T-helper 1 cell (primary cell): Measurements from ENCODE around the gene PCK2.

ENCODE experiments used
- DNase-seq, 5 donors: peaks; one replicate each; pipeline ENCODE4 v3.0.0-alpha.2; 2012 to 2020

PCK2 gene

DNA sequence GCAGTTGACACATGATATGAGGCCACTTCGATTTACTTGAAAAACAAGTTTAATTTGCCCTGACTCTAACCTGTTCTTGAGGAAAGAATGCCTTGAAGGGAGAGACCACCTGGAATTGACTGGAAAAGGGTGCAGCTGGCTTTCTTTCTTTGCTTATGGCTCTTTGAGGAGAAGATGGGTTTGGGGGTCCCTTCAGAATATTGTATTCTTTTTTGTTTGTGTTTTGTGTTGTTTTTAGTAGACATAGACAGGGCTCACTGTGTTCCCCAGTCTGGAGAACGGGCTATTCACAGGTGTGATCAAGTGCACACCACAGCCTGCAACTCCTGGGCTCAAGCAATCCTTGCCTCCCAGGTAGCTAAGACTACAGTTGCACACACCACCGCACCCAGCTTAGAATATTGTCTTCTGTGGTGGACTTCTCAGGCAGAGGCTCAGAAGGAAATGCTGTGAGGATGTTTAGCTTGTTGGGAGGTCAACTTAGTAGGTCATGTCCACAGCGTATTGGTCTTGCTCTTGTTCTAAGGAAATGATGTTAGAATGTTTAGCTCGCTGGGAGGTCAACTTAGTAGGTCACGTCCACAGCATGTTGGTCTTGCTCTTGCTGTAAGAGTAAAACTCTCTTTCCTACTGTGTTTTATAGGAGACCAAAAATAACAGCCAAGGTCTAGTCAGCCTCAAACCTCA is 22.2 kb downstream of the PCK2 start:
- DNase-seq: no peak

DNA sequence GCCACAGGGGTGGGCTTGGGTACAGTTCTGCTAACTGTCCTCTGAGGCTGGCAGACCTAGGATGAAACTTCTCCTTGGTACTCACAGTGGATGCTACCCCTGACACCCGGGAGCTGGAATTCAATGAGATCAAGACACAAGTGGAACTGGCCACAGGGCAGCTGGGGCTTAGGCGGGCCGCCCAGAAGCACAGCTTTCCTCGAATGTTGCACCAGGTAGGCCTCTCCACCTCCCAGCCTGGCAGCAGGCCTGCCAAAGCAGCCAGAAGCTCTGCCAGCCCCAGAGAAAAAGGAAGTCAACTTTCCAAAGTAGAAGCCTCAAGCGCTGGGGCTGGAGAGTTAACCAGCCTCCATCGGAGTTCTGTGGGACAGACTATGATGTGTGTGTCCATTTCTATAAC is 23.1 kb downstream of the PCK2 start:
- no peak for DNase-seq

DNA sequence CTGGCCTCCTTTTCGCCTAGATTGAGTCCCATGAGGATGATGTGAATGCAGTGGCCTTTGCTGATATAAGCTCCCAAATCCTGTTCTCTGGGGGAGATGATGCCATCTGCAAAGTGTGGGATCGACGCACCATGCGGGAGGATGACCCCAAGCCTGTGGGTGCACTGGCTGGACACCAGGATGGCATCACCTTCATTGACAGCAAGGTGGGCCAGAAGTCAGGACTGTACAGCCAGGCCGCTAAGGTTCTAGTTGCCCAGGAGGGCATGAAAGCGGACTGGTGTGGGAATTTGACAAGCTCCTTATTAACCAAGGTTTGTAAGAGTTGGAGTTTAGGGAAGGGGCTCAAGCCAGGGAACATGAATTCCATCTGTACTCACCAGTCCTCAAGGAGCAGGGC is 25.6 kb downstream of the PCK2 start:
- no peak for DNase-seq

DNA sequence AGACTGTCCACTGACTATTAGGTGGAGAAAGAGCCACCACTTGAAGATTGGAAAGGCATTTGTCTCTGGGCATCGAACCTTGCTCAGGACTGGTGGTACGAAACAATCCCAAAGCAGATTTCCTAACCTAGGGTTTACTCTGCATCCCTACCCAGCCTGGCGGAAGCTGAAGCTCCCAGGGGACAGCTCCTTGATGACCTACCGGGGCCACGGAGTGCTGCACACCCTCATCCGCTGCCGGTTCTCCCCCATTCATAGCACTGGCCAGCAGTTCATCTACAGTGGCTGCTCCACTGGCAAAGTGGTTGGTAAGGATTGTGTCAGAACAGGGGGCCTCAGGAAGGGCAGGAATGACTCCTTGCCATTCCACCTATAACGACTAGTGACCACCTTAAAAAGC is 27.1 kb downstream of the PCK2 start:
- no peak for DNase-seq

DNA sequence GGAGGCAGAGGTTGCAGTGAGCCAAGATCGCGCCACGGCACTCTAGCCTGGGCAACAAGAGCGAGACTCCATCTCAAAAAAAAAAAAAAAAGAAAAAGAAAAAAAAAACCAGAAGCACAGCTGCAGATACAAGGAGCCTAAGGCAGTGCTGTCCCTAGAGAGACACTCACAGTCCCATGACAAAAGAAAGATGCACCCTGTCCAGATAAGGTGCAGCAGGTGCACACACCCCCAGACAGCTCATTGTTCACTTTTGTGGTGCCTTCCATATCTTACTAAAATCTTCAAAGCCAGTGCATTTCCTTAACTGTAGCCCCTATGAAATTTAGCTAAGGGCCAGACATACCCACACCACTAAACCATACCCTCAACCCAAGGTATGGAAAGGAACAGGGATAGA is 28.3 kb downstream of the PCK2 start:
- no peak for DNase-seq

DNA sequence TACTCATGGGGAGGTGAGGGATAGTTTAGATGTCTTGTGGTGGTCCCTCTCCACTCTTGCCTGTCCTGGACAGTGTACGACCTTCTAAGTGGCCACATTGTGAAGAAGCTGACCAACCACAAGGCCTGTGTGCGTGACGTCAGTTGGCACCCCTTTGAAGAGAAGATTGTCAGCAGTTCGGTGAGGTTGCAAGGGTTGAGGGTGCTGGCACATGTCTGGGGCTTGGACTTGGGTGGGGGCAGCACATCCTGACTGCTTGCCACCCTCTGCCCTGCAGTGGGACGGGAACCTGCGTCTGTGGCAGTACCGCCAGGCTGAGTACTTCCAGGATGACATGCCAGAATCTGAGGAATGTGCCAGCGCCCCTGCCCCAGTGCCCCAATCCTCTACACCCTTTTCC is 28.8 kb downstream of the PCK2 start:
- DNase-seq: no peak

DNA sequence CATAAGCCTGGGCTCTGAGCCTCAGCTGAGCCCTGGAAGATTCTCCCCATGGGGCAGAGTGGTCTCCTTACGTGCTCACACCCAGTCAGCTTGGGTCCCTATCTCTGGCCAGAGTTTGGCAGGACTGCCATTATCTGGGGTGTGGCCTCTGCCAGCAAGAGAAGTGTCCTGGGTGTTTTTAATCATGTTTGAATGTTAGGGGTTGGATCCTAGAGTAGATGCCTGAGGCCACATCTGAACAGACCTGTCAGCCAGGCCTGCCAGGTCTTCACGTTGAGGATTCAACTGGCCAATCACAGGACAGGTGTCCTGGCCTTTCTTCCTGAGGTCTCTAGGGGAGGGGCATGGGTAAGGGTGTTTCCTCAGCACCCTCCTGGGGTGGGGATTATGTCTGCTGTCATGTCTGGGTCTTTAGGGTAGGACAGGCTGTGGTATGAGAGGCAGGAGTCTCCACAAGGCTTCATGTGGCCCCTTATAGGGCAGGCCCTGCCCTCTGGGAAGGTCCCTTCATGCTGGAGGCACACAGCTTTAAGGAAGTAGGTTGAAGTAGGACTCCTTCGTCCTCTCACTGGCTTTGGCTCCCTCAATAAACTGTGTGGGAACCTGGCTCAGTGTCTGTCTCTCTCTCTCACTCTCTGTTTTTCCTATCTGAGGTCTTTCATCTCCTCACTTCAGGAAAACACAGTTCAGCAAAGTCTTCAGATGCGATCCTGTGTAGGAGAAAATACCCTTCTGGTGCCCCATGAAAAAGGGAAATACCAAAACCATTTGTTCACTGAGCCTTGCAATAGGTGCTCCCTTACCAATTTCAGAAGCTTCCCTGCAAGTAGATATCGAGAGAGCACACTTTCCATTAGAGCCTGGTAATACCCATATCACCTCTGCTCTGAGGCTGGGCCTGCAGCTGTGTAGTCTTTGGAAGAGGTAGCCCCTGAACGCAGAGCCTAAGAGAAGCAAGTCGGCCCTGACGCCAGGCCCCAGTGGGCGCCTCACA is 29.6 kb downstream of the PCK2 start:
- no peak for DNase-seq

DNA sequence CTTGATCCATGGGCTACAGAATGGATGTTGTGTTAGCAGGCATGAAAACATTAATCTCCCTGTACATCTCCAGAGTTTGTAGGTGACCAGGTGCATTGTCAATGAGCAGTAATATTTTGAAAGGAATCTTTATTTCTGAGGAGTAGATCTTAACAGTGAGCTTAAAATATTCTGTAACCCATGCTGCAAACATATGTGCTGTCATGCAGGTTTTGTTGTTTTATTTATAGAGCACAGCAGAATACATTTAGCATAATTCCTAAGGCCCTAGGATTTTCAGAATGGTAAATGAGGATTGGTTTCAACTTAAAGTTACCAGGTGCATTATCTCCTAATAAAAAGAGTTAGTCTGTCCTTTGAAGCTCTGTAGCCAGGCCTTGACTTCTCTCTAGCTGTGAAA is 32.8 kb downstream of the PCK2 start:
- no peak for DNase-seq

DNA sequence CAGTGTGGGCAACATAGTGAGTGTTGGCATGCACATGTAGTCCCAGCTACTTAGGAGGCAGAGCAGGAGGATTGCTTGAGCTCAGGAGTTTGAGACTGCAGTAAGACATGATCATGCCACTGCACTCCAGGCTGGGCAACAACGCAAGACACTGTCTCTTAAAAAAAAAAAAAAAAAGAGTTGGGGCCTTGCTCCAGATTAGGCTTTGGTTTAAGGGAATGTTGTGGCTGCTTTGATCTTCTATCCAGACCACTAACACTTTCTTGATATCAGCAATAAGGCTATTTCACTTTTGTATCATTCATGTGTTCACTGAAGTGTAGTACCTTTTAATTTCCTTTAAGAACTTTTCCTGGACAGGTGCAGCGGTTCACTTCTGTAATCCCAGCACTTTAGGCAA is 33.6 kb downstream of the PCK2 start:
- DNase-seq: no peak

DNA sequence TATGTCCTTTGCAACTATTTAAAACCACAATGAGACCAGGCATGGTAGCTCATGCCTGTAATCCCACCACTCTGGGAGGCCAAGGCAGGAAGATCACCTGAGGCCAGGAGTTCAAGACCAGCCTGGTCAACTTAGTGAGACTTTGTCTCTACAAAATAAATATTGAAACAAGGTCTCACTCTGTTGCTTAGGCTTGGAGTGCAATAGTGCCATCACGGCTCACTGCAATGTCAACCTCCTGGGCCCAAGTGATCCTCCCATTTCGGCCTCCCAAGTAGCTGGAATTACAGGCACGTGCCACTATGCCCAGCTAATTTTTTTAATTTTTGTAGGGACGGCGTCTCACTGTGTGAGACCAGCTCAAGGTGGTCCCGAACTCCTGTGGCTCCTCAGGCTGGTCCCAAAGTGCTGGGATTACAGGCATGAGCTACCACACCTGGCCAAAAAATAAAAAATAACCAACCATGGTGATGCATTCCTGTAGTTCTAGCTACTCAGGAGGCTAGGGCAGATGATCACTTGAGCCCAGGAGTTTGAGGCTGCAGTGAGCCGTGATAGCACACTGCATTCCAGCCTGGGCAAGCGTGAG is 35.4 kb downstream of the PCK2 start:
- no peak for DNase-seq

DNA sequence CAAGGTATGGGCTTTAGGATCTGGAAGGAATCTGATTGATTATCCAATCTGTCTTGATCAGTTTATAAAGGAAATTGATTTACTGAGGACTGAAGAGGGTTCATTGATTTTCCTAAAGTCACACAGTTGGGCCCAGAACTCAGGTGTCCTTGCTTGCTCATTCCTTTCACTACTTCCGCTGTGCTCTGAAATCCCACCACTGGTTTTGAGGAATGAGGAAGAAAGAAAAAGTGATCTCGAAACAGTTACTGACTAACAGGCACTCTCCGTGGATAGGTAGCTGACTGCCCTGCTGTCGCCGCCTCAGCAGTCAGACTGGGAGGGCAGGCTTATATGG is 36.2 kb downstream of the PCK2 start, which contains the start of gene FITM1:
FITM1 (plus strand) TSS at position 280 of the 337 bp plus-strand sequence. CDS start 905 bp downstream, outside the sequence.
- no peak for DNase-seq

DNA sequence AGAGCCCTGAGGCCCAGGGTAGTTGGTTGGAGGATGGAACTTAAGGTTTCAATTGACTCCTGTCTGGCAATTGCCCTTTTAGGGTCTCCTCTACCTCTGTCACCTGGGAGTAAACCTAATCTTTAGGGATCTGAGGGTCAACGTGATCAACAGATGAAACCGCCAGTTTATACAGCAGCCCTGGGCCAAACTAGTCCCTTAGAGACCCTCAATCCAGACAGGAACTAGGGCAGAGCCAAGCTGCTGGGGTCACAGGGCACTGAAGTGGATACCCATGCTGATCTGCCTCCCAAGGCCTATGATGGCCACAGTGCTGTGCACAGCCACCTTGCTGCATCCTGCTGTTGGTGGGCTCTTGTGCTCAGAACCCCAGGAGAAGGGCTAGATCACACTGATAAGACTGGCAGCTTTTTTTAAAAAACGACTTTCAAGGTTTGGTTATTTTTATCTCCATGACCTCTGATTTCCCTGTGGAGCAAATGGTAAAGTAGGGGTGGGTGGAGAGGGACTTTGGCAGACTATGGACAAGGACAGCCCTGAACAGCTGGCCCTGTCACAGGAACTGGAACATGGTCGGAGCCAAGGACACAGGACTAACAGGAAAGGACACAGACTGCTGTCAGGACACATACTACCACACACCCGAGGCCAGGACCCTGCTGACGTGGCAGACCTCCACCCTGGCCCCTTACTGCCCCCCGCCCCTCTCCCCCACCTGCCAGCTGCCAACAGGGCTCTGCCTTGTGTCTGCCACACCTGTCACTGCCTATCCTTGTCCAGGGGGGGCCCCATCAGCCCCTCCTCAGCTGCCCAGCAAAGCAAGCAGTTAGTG is 36.8 kb downstream of the PCK2 start:
- DNase-seq: no peak

DNA sequence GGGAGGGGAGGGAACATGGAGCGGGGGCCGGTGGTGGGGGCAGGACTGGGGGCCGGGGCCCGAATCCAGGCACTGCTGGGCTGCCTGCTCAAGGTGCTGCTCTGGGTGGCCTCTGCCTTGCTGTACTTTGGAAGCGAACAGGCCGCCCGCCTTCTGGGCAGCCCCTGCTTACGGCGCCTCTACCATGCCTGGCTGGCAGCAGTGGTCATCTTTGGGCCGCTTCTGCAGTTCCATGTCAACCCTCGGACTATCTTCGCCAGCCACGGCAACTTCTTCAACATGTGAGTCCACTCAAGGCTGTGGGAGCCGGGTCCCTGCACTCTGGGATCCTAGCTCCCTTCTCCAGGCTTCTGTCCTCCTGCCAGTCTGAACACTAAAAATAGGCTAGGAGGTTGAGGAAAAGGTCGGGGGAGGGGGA is 37.4 kb downstream of the PCK2 start:
- DNase-seq: no peak

DNA sequence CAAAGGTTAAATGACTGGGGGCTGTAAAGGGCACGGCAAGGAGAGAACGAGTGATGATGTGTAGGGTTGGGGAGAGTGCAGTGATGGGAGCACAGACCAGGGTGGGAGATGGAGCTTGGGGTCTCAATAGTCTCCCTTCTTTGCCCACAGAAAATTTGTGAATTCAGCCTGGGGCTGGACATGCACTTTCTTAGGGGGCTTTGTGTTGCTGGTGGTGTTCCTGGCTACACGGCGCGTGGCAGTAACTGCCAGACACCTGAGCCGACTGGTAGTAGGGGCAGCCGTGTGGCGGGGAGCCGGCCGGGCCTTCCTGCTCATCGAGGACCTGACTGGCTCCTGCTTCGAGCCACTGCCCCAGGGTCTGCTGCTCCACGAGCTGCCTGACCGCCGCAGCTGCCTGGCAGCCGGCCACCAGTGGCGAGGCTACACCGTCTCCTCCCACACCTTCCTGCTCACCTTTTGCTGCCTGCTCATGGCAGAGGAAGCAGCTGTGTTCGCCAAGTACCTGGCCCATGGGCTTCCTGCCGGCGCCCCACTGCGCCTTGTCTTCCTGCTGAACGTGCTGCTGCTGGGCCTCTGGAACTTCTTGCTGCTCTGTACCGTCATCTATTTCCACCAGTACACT is 38.1 kb downstream of the PCK2 start:
- peak in 1 of 5 donors; percentile 18 for DNase-seq

DNA sequence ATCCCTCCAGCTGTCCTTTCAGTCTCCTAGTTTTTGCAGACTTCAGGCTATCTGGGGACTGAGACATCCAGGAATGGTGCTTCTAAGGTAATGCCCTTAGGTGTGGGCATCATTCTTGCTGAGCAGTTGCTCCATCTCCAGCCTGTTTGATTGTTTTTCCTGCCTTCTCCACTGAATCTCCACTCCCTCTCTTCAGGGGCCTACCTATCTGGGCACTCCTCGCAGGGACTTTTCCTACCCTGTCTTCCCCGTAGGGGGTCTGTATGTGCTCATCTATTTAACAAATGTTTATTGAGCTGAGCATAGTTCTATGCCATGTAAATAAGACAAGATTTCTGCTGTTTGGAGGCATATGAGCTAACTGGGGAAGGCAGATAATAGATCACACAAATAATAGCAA is 38.9 kb downstream of the PCK2 start:
- DNase-seq: no peak

DNA sequence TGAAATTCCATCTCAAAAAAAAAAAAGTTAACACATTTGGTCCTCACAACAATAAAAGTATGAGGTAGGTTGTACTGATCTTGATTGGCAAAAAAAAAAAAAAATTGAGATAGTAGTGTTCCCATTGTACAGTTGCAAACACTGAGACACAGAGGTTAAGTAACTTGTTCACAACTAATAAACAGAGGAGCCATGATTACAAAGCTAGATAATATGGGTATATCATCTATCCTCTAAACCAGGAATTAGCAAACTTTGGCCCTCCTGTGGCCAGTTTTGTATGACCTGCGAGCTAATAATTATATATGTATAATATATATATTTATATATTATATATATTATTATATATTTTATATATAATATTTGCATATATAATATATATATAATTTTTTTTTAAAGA is 39.6 kb downstream of the PCK2 start:
- no peak for DNase-seq

DNA sequence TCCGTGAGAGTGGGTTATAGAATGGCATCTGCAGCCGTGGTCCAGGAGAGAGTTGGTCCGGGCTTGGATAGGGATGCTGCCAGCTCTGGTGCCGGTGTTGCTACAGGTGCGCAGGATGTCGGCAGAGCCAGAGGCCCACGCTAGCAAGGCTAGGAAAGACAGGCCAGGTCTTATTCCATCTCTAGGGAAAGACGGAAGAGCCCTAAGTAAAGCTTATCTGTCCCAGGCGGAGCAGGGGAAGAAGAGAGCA is 41.4 kb downstream of the PCK2 start:
- no peak for DNase-seq

DNA sequence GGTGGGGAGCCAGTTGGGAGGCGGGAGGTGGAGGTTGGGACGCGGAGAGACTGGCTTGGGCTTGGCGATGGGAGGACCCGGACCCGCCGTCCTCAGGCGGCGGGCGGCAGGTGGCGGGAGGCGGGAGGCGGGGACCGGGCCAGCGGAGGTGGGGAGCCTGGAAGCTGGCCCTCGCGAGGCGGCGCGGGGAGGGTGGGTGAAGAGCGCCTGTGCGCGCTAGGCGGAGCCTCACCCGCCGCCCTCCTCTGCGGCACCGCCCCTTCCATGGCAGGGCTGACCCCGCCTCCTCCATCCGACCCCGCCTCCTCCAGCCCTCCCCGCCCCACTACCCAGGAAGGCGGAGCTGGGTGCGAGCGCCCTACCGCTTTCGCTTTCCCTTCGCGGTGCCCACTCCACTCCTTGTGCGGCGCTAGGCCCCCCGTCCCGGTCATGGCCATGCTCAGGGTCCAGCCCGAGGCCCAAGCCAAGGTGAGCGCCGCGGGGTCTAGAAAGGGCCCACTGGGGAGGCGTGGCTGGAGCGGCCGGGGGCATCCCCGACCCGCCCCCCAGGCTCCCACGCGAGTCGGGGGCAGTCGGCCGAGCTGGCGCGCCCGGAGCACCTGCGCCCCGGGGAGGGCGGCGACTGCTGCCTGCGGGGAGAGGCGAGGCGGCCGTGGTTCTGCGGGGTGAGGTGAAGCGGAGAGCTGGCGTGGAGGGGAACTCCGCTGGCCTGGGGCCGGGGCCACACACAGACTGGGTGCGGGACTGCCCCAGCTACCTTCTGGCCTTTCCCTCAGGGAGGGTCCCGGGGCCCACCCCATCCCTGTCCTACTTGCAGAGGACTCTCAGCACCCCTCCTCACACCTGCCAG is 41.9 kb downstream of the PCK2 start, which contains the start of gene PSME1:
PSME1 (plus strand) TSS at position 361 of the 850 bp plus-strand sequence; CDS start at position 430, 69 bp downstream.
- peak; percentile 88 to 94 (median 93) for DNase-seq

DNA sequence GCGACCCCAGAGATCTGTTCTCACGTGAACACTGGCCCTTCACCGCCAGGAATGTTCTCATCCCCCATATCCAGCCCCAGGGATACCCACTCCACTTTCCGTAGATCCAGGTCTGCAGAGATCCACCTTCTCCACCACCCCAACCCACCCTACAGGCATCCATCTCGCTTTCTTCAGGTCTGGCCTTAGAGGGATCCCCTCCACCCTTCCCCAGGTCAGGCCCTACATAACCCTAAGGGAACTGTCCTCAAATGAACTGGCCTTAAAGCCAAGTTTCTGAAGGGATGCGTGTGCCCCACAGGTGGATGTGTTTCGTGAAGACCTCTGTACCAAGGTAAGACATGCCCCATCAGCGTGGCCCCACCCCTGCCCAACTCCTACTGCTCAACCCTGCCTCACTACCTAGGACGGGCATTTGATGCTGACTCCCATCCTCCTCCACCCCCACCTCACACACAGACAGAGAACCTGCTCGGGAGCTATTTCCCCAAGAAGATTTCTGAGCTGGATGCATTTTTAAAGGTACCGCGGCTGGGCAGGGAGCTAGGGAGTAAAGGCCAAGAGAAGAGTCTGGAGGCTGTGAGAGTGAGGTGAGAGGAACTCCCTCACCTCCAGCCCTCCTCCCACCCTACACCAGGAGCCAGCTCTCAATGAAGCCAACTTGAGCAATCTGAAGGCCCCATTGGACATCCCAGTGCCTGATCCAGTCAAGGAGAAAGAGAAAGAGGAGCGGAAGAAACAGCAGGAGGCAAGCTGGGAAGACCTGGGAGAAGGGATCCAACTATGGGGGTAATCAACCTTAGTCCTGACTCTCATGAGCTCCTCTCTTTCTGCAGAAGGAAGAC is 42.8 kb downstream of the PCK2 start:
- no peak for DNase-seq
